NCI-H2107 treated with DMSO at 0.1 percent for 48 hours (cell line): Measurements from ENCODE around the gene DUSP15.
"Not testable (repeated sequence)": the region's sequence is repeated elsewhere in the genome, so short reads cannot be mapped to it uniquely, and the experiment has no call there.

Experiments
- DNase-seq: peaks from one replicate; lab custom pipeline; 2025; ENCODE audit not compliant: unreplicated experiment; lab: John Stamatoyannopoulos, UW

The DUSP15 gene

GRCh38 chr20:31840906-31841816 lies 29.2 kb downstream of the DUSP15 start:
- DNase-seq = no peak

GRCh38 chr20:31839782-31840487 lies 30.4 kb downstream of the DUSP15 start:
- no peak for DNase-seq

- DNase-seq = no peak
Measured at GRCh38 chr20:31838646-31839292, 31.6 kb downstream of the DUSP15 start.

- no peak for DNase-seq
Measured at GRCh38 chr20:31837896-31838397, 32.4 kb downstream of the DUSP15 start.

GRCh38 chr20:31836853-31837608 lies 33.3 kb downstream of the DUSP15 start:
- DNase-seq = no peak

DNA sequence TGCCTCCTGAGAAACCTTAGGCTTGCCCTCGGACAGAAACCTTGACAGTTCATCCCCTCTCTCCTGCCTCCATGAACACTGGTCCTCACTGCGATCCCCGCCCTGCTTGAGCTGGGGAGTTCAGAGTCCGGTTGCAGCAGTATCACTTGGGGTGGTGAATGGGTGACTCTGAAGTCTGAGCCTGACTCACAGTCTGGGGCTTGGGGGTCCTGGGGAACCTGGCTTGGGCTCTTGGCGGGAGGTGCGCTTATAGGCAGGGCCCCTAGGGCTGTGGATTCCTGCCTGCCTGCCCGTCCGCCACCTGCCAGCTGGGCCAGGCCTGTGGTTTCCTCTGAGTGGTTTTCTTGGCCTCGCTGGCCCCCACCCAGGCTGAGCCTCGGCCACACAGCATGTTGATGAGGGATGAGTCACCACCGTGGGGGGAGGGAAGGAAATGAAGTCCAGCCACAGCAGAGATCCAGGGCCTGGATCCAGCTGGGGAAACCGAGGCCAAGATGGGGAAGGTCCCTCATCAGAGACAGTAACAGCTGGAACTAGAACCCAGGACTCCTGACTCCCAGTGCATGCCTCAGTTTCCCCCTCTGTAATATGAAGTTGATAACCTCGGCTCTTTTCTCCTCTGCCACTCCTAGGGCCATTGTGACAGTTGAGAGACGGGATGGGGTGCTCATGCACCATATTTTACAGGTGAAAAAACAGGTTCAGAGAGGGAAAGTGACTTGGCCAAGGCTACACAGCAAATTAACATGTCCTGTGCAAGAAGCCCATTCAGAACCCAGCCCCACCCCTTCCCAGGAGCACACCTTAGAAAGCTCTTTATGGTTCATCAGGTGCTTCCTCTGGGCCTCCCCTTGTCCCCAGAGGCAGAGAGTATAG lies 34.1 kb downstream of the DUSP15 start:
- DNase-seq = no peak

- DNase-seq = no peak
Measured at GRCh38 chr20:31835554-31835953, 34.8 kb downstream of the DUSP15 start.

GRCh38 chr20:31833931-31834521 lies 36.3 kb downstream of the DUSP15 start:
- DNase-seq = no peak

DNA sequence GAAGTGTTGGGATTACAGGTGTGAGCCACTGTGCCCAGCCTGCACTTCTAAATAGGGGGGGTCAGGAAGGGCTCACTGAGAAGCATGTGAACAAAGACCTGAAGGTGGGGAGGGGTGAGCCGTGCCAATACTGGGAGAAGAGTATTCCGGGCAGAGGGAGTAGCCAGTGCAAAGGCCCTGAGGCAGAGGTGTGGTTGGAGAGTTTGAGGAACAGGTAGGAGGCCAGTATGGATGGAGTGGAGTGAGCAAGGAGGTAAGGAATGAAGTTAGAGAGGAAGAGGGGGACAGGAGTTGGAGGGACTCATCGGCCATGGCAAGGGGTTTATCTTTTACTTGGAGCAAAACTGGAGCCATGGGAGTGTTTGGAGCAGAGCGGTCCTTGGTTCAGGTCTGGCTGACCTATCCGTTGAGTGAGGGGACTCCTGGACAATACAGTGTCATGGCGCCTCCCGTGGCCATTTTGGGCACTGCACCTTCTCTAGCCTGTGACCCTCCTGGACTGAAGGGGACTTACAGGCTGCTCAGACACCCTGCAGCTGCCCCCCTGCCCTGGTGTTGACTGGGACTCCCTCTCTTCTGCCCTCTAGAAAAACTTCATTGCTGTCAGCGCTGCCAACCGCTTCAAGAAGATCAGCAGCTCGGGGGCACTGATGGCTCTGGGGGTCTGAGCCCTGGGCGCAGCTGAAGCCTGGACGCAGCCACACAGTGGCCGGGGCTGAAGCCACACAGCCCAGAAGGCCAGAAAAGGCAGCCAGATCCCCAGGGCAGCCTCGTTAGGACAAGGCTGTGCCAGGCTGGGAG lies 37.0 kb downstream of the DUSP15 start:
- DNase-seq = no peak

DNA sequence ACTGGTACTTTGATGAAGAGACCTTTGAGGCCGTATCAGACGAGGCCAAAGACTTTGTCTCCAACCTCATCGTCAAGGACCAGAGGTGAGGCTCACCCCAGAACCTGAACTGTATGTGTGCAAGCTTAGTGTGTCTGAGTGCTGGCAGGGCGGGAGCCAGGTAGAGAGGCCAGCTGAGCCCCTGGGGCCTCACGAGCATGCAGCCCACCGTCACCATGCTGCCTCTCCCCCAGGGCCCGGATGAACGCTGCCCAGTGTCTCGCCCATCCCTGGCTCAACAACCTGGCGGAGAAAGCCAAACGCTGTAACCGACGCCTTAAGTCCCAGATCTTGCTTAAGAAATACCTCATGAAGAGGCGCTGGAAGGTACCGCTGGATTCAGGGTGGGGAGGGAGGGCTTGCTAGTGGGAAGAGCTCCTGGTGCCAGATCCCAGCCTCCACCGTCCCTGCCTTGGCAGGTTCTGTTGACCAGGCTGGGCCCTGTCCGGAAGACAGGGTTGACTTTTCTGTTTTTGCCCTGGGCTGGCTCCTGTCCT lies 38.5 kb downstream of the DUSP15 start:
- no peak for DNase-seq

DNA sequence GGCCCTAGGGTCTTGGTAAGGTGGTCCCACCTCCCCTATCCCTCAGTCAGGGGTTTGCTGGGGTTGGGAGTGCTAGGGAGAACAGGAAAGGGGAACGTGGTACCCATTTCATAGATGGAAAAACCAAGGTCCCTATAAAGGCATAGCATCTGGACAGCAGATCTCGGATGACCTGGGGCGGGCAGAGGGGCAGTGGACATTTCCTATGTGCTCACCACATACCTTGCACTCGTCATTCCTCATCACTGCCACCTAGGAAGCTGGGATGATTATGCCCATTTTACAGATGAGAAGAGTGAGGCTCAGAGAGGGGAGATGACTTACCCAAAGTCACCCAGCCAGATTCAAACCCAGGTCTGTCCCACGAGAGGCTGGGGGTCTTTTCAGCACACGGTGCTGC lies 39.1 kb downstream of the DUSP15 start:
- no peak for DNase-seq

DNA sequence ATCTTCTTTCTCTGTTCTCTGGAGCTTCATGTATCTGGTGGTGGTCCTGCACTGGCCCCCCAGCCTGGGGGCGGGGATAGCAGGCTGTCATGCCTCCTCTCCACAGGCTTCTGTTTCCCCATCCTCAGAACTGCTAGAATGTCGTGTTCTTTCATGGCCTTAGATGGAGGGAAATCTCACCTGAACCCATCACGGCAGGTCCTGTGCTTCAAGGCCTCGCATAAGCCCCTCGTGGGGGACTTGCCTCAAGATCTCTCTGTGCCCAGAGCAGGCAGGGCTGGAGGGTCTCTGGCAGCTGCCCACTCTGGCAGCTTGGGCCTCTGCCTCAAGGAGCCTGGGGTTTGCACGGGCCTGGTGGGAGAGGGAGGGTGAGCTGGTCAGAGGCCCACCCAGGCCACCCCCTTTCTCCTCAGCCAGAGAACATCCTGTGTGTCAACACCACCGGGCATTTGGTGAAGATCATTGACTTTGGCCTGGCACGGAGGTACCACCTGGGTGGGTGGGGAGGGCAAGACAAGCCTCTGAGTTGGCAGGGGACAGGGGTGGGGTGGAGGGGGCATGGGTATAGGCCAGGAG lies 39.8 kb downstream of the DUSP15 start:
- DNase-seq = no peak

DNA sequence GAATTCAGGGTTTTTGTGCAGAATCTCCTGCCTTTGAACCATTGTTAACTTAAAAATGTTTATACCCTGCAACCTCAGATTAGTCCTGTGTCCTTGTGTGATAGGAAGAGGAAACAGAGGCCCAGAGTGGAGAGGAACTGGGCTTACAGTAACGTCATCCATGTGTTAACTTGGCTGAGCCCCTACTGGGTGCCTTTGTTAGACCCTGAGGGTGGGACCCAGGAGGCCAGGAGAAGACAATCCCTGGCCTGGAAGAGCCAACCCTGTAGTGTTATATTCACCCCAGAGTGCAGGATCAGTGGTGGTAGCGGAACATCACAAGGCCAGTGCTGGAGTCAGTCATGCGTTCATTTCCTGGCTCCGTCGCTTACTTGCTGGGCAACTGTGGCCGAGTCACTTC lies 40.6 kb downstream of the DUSP15 start:
- DNase-seq = no peak

- DNase-seq = not testable (repeated sequence)
Measured at GRCh38 chr20:31828016-31828415, 42.3 kb downstream of the DUSP15 start.

GRCh38 chr20:31827059-31827458 lies 43.3 kb downstream of the DUSP15 start:
- no peak for DNase-seq

- no peak for DNase-seq
Measured at GRCh38 chr20:31826074-31826473, 44.3 kb downstream of the DUSP15 start.

DNA sequence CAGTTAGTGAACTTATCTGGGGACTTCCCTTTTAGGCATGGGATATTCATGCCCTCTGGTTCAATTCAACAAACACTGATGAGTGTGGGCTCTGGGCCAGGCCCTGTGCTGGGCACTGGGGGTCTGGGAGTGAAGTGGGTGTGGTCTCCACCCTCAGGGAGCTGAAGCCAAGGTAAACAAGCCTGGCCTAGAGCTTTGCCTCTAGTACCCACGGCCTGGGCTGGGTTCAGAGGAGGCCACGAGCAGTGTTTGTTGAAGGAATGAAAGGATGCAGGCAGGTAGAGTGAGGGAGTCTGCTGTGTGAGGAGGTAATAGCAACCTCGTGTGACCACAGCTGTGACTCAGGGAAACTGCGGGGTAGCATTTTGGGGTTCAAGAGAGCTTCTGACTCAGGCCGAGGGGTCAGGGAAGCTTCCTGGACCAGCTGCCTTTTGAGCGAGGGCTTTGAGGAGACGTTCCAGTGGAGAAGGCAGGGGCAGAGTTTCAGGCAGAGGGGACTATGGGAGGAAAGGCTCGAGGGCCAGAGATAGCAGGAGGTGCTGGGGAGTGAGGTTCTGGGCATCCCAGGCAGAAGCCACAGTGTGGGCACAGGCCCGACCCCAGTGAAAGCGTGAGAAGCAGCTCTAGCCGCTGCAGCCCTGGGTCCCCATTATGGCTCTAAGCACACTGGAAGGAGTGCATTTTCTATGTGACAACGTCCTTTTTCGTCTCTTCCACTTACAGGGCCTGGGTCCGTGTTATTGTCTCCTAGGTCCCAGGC lies 45.6 kb downstream of the DUSP15 start:
- DNase-seq = no peak
